ENCODE results near the gene SH3BP5L. TPM values are rescaled to one million over a fixed set of nuclear protein-coding genes. Genes with fewer than 3 reads are reported as not detected.

Gene SH3BP5L
- total and polyA plus RNA-seq, 2 experiments from 2014 or later, result 2.8 to 26.1 TPM

DNA sequence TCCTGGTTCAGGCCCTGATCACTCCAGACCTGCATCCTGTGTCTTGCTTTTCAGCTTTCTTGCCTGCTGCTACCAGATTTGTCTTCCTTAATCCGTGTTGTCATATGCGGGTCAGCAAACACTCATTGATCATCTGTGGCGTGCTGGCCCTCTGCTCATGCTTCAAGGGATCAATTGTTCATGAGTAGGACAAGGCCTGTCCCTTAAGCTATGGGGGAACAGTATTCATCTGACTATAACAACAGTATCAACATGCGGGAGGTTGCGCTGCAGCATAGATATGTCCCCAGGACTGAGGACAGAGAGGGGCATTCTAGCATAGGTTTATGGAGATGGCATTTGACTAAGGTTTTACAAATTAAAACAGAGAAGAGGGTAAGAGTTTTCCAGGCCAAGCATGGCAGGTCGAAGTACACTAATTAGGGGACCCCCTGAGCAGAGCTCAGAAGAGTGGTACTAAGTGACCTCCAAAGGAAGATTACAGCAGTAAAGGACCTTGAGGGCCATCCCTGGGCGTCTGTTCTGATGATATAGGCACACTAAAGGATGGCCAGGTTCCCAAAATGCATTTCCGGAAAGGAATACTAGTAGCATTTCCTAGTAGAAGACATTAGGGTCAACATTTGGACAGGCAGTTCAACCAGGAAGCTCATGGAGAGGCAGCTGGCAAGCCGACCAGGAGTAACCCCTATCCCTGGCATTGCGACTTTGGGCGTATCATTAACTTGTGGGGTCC is 11.5 kb upstream of the SH3BP5L start (continued):
- TF ChIP-seq REST (IDR thresholded peaks at IDR 0.05; ENCODE audit: unreplicated experiment), result no peak
- TF ChIP-seq ZNF331 (CRISPR knock-in tag; IDR thresholded peaks at IDR 0.05; ENCODE audit: low read depth), result no peak
- no peak for TF ChIP-seq POLR2AphosphoS5 (IDR thresholded peaks at IDR 0.05; ENCODE audit: low read depth)

GRCh38 chr1:248834343-248834940 is 8.7 kb upstream of the SH3BP5L start:
- H3K4me1 ChIP-seq (ENCODE audit: insufficient read depth), result peaks cover 10% of the 10 kb centered on the region
- peaks cover 7% of the 10 kb centered on the region; the same call in 1 of the 2 replicates for H3K27me3 ChIP-seq (ENCODE audit: insufficient read depth)
- Mint-ChIP-seq H3K27me3 (ENCODE audit: insufficient read depth, low read depth, poor library complexity) (no peaks in the 10 kb centered on the region), H3K27ac (no peak overlapping the region), H3K4me3 (no peak overlapping the region), H3K9me3 (peaks cover 7% of the 10 kb centered on the region), H3K36me3 (ENCODE audit: low read depth) (no peaks in the 10 kb centered on the region), H3K4me1 (no peaks in the 10 kb centered on the region)
- H2AFZ ChIP-seq, result no peak overlapping the region
- no peaks in the 10 kb centered on the region for H3K36me3 ChIP-seq (ENCODE audit: insufficient read depth)
- H3K27ac ChIP-seq (ENCODE audit: low read depth), result no peak overlapping the region
- no peak overlapping the region for H3K4me2 ChIP-seq
- peaks cover 5% of the 10 kb centered on the region; the same call in 1 of the 2 replicates for H3F3A ChIP-seq (replicated peaks; ENCODE audit: low read depth)
- no peaks in the 10 kb centered on the region for H3K9me2 ChIP-seq (ENCODE audit: insufficient read depth)
- no peaks in the 10 kb centered on the region for H4K20me1 ChIP-seq (replicated peaks; ENCODE audit: insufficient read depth)
- no peak for DNase-seq (ENCODE audit: low spot score)
- H3K79me2 ChIP-seq (replicated peaks; ENCODE audit: insufficient read depth), result no peaks in the 10 kb centered on the region
- ATAC-seq, result no peak
- no peak overlapping the region for H3K4me3 ChIP-seq
- TF ChIP-seq NANOG (IDR thresholded peaks at IDR 0.05; ENCODE audit: borderline replicate concordance) (no peak), STAT1 (IDR thresholded peaks at IDR 0.05; ENCODE audit: unreplicated experiment) (no peak), JUNB (IDR thresholded peaks at IDR 0.05; ENCODE audit: unreplicated experiment) (no peak), POLR2AphosphoS5 (IDR thresholded peaks at IDR 0.05; ENCODE audit: low read depth) (no peak), EZH2 (IDR thresholded peaks at IDR 0.05; ENCODE audit: low read depth, unreplicated experiment) (no peak), CREB1 (CRISPR knock-in tag; IDR thresholded peaks at IDR 0.05; ENCODE audit: low read depth) (no peak), ZNF331 (CRISPR knock-in tag; IDR thresholded peaks at IDR 0.05; ENCODE audit: low read depth) (no peak)
- TF ChIP-seq, protein P1, sequence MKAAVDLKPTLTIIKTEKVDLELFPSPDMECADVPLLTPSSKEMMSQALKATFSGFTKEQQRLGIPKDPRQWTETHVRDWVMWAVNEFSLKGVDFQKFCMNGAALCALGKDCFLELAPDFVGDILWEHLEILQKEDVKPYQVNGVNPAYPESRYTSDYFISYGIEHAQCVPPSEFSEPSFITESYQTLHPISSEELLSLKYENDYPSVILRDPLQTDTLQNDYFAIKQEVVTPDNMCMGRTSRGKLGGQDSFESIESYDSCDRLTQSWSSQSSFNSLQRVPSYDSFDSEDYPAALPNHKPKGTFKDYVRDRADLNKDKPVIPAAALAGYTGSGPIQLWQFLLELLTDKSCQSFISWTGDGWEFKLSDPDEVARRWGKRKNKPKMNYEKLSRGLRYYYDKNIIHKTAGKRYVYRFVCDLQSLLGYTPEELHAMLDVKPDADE (IDR thresholded peaks at IDR 0.05), result no peak

Data from GM23338 (cell line).